GM12892 (cell line): ENCODE results near the gene C15orf40.

Experiments
- DNase-seq: peaks from one replicate; pipeline ENCODE4 v3.0.0; 2011; ENCODE audit not compliant: insufficient read length
- FAIRE-seq: peaks from 2 replicates; lab custom pipeline; 2011; peaks lifted over from hg19 to GRCh38; lab: Jason Lieb, UNC
- POLR2A ChIP-seq: IDR thresholded peaks from 2 replicates; pipeline ENCODE4 v1.6.1; 2011; ENCODE audit warnings: low read depth, low read length, control low read depth
- POLR2AphosphoS5 ChIP-seq: IDR thresholded peaks from 2 replicates; pipeline ENCODE4 v1.6.1; 2011; ENCODE audit warnings: low read depth, low read length, control low read depth
- TAF1 ChIP-seq: IDR thresholded peaks from 2 replicates; pipeline ENCODE4 v1.6.1; 2011; ENCODE audit warnings: low read depth, mild to moderate bottlenecking, control low read depth, low read length, borderline replicate concordance

C15orf40 gene

GRCh38 chr15:82985688-82986441 is 25.6 kb downstream of the C15orf40 start, which contains the start of gene RAMAC:
RAMAC (plus strand) TSS chr15:82986210; CDS start chr15:82989019, 2,809 bp downstream.
- DNase-seq = peak; percentile 72
- peak; percentile 100 for FAIRE-seq
- TF ChIP-seq TAF1 = no peak
- TF ChIP-seq POLR2AphosphoS5 = peak; percentile 81
- TF ChIP-seq POLR2A = peak; percentile 87

DNA sequence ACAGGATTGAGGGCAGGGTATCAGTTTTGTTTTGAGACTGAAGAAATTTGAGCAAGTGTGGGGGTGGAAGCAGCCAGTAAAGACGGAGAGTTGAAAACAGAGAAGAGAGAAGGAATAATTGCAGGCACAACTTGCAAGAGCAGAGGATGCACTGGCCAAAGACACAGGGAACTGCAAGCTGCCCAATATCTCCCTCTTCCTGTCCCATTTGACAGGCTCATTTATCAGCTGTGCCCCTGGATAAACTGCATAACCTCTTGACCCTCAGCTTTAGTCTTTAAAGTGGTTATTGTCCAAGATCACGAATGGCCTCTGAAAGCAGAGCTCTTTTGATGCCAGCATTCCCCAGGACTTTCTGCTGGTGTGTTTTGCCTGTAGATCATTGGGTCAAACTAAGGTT is 30.5 kb downstream of the C15orf40 start:
- FAIRE-seq = no peak
- no peak for TF ChIP-seq POLR2AphosphoS5
- TF ChIP-seq TAF1 = no peak
- no peak for TF ChIP-seq POLR2A

GRCh38 chr15:82979726-82980125 is 31.7 kb downstream of the C15orf40 start:
- FAIRE-seq = peak; percentile 24
- TF ChIP-seq POLR2AphosphoS5 (no peak), POLR2A (no peak), TAF1 (no peak)
- no peak for DNase-seq

More for the DNA sequence above, 30.5 kb downstream of the C15orf40 start:
- no peak for DNase-seq

DNA sequence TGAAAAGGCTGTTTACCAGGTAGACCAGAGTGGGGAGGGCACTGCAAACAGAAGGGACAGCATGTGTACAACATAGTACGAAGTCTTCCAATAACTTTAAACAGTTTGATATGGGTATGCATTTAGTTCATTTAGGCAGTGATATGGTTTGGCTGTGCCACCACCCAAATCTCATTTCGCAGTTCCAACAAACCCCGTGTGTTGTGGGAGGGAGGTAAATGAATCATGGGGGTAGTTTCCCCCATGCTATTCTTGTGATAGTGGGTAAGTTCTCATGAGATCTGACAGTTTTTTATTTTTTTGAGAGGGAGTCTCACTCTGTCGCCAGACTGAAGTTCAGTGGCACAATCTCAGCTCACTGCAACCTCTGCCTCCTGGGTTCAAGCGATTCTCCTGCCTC is 33.0 kb downstream of the C15orf40 start:
- DNase-seq = no peak
- no peak for FAIRE-seq
- TF ChIP-seq TAF1 (no peak), POLR2AphosphoS5 (no peak), POLR2A (no peak)

- no peak for TF ChIP-seq TAF1
- TF ChIP-seq POLR2A = no peak
- no peak for TF ChIP-seq POLR2AphosphoS5
- no peak for DNase-seq
- FAIRE-seq = no peak
Observed at GRCh38 chr15:82977076-82977475, 34.4 kb downstream of the C15orf40 start.

DNA sequence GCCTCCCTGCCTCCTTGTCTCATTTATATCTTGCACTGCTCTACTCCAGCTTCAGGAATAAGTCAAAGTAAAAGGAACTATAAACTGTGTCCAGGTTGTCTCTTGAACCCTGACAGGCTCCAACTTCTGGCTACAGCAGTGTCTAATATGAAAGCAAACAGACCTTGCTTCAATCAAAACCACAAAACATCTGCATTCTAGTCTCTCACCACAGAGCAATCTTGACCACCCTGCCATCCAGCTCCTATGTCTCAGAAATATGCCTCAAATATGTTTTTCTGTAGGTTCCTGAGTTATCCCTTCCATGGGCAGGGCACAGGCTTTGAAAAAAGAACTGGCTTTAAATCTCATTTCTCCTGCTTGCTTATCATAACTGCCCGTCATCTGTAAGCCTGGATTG is 38.4 kb downstream of the C15orf40 start:
- FAIRE-seq (no peak), DNase-seq (no peak)
- TF ChIP-seq POLR2AphosphoS5 (no peak), TAF1 (no peak), POLR2A (no peak)

GRCh38 chr15:82971218-82971984 is 40.0 kb downstream of the C15orf40 start:
- DNase-seq (no peak), FAIRE-seq (no peak)
- no peak for TF ChIP-seq POLR2A
- TF ChIP-seq TAF1 = no peak
- no peak for TF ChIP-seq POLR2AphosphoS5

DNA sequence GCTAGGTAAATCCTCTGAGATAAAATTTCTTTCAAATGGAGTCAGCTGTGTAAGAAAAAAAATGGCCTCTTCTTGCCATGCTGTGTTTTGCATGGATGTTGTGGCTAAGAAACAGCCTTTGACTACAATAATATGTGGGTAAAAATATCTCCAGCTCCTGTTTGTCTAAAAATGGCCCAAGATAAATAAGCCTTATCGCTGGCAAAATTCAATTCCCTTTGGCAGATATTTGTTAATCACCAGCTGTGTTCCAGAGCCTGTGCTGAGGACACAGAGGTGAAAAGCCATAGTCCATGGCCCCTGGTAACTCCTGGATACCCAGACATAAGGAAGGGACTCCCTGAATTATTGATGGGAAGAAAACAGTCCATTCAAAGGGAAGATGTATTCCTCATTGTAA is 40.7 kb downstream of the C15orf40 start:
- FAIRE-seq (no peak), DNase-seq (no peak)
- TF ChIP-seq TAF1 (no peak), POLR2AphosphoS5 (no peak), POLR2A (no peak)

DNA sequence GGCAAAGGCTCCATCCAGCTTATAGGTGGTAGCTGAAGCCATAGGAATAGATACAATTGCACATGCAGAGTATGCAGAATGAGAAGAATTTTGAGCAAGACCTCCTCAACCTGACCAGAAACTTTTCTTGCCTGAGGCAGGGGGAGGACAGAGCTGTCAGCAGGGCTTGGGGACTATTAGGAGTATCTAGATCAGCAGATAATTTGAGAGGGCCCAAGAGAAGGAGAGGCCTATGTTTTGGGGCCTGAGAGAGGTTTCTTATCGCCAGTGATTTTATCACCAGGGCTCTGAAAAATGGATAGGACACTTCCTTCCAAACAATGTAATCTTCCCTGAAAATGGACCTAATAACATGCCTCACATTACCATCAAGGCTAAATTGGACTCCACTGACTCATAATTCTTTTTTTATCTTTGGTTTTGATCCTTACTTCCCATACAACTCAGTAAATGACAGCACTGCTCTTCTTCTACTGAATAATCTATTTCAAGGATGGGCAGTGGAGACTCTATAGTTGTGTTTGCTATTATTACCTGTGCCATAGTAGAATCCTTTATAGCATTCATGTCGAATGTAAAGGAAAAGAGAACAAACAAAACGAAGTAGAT is 41.3 kb downstream of the C15orf40 start:
- TF ChIP-seq POLR2AphosphoS5 (no peak), TAF1 (no peak), POLR2A (no peak)
- DNase-seq (no peak), FAIRE-seq (no peak)

DNA sequence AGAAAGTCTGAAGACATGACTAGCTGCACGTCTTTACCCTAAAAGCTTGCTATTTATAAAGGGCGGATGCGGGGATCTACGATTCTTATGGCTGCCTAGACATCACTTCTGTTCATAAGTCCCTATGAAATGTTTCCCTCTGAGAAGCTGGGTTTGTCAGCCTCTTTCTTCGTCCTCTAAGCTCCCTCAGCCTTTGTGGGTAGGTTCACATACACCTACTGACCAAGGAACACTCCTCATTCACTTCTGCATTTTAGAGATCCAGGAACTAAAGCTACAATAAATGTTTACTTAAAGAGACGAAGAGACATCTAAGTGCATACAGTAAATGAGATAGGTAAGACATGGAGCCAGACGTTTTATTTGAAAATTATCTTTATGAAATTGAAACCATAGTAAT is 42.1 kb downstream of the C15orf40 start:
- no peak for DNase-seq
- no peak for TF ChIP-seq POLR2A
- TF ChIP-seq TAF1 = no peak
- no peak for TF ChIP-seq POLR2AphosphoS5
- FAIRE-seq = no peak

DNA sequence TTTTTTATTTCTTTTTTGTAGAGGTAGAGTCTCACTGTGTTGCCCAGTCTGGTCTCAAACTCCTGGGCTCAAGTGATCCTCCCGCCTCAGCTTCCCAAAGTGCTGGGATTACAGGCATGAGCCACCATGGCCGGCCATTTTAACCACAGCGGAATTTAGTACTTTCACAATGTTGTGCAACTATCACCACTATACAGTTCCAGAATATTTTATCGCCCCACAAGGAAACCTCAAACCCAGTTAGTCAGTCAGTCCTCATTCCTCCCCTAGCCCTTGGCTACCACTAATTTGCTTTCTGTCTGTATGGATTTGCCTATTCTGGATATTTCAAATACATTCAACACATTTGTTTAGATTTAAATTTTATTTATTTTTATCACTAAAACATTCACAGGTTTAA is 43.4 kb downstream of the C15orf40 start:
- no peak for DNase-seq
- TF ChIP-seq POLR2A (no peak), POLR2AphosphoS5 (no peak), TAF1 (no peak)
- FAIRE-seq = no peak

- TF ChIP-seq POLR2A = no peak
- no peak for TF ChIP-seq POLR2AphosphoS5
- no peak for TF ChIP-seq TAF1
- FAIRE-seq (no peak), DNase-seq (no peak)
Observed at GRCh38 chr15:82966671-82967071, 44.8 kb downstream of the C15orf40 start.
